Measurements from ENCODE around the gene EIF5. TPM values are rescaled to one million over a fixed set of nuclear protein-coding genes. Genes with fewer than 3 reads are reported as not detected.

The EIF5 gene
- total RNA-seq, 1 donor from 2014 or later = 274 TPM

GRCh38 chr14:103288076-103288766 lies 45.8 kb upstream of the EIF5 start:
- H3K36me3 Mint-ChIP-seq (ENCODE audit: low read depth) = no peaks in the 10 kb centered on the region
- no peak for DNase-seq
- TF ChIP-seq, protein P1, sequence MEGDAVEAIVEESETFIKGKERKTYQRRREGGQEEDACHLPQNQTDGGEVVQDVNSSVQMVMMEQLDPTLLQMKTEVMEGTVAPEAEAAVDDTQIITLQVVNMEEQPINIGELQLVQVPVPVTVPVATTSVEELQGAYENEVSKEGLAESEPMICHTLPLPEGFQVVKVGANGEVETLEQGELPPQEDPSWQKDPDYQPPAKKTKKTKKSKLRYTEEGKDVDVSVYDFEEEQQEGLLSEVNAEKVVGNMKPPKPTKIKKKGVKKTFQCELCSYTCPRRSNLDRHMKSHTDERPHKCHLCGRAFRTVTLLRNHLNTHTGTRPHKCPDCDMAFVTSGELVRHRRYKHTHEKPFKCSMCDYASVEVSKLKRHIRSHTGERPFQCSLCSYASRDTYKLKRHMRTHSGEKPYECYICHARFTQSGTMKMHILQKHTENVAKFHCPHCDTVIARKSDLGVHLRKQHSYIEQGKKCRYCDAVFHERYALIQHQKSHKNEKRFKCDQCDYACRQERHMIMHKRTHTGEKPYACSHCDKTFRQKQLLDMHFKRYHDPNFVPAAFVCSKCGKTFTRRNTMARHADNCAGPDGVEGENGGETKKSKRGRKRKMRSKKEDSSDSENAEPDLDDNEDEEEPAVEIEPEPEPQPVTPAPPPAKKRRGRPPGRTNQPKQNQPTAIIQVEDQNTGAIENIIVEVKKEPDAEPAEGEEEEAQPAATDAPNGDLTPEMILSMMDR (IDR thresholded peaks at IDR 0.05) = no peak
- ChIA-PET POLR2A (no interaction called here), CTCF (interaction anchor here (0.9 kb wide), 1 partner anchor 183 kb away, joined by 3 read pairs; no protein-coding TSS in a partner anchor)
- intact Hi-C loops (cut with micrococcal nuclease) = no loop called here
- no peak for ATAC-seq (ENCODE audit: low read depth)
- H3K4me3 Mint-ChIP-seq = no peak overlapping the region
- no peak overlapping the region for H3K27ac Mint-ChIP-seq
- H3K9me3 Mint-ChIP-seq = no peaks in the 10 kb centered on the region
- peaks cover 6% of the 10 kb centered on the region for H3K4me1 Mint-ChIP-seq
- H3K27me3 Mint-ChIP-seq = peaks cover 48% of the 10 kb centered on the region

GRCh38 chr14:103290056-103290455 lies 44.0 kb upstream of the EIF5 start:
- TF ChIP-seq, protein P1 (IDR thresholded peaks at IDR 0.05) = no peak
- DNase-seq = no peak
- H3K4me3 Mint-ChIP-seq = no peak overlapping the region
- intact Hi-C loops (cut with micrococcal nuclease) = loop anchor here (5.0 kb wide), 1 partner anchor 103 kb away; no protein-coding TSS in a partner anchor
- H3K36me3 Mint-ChIP-seq (ENCODE audit: low read depth) = no peaks in the 10 kb centered on the region
- CTCF ChIA-PET = interaction anchor here (1.4 to 4.4 kb wide), 2 partner anchors 20 to 185 kb away, joined by 3 to 58 read pairs; no protein-coding TSS in a partner anchor
- H3K4me1 Mint-ChIP-seq = peaks cover 6% of the 10 kb centered on the region
- peaks cover 34% of the 10 kb centered on the region for H3K27me3 Mint-ChIP-seq
- POLR2A ChIA-PET = no interaction called here
- no peaks in the 10 kb centered on the region for H3K9me3 Mint-ChIP-seq
- no peak for ATAC-seq (ENCODE audit: low read depth)
- H3K27ac Mint-ChIP-seq = no peak overlapping the region

DNA sequence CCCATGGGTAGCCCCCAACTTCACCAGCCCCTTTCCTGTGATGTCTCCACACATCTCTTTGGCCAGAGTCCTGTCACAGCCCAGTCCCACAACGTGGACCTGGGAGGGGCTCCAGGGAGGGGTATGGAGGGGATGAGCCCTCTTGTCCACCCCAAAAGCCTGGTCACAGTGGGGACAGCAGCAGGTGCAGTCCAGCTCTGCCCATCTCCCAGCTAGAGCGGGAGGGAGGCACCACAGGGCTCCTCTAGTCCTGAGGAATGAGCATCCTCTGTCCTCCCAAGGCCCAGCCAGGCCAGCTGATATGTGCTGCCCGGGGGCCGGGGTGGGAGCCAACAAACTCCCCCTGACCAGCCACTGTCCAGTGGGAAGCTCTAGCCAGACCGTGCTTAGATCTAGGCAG lies 43.5 kb upstream of the EIF5 start:
- intact Hi-C loops (cut with micrococcal nuclease) = loop anchor here (5.0 kb wide), 1 partner anchor 103 kb away; no protein-coding TSS in a partner anchor
- Mint-ChIP-seq H3K27me3 (peaks cover 31% of the 10 kb centered on the region), H3K4me3 (no peak overlapping the region), H3K9me3 (no peaks in the 10 kb centered on the region), H3K27ac (no peak overlapping the region), H3K36me3 (ENCODE audit: low read depth) (no peaks in the 10 kb centered on the region), H3K4me1 (peaks cover 6% of the 10 kb centered on the region)
- DNase-seq (no peak), ATAC-seq (ENCODE audit: low read depth) (no peak)
- ChIA-PET CTCF (interaction anchor here (0.6 to 4.4 kb wide), 3 partner anchors 19 to 214 kb away, joined by 3 to 58 read pairs (median 3); no protein-coding TSS in a partner anchor), POLR2A (no interaction called here)
- TF ChIP-seq, protein P1 (IDR thresholded peaks at IDR 0.05) = no peak

- peaks cover 6% of the 10 kb centered on the region for H3K4me1 Mint-ChIP-seq
- ChIA-PET POLR2A (no interaction called here), CTCF (interaction anchor here (0.6 to 4.4 kb wide), 4 partner anchors 19 to 215 kb away, joined by 3 to 58 read pairs (median 3); no protein-coding TSS in a partner anchor)
- no peak for DNase-seq
- H3K36me3 Mint-ChIP-seq (ENCODE audit: low read depth) = no peaks in the 10 kb centered on the region
- H3K9me3 Mint-ChIP-seq = no peaks in the 10 kb centered on the region
- intact Hi-C loops (cut with micrococcal nuclease) = loop anchor here (5.0 kb wide), 1 partner anchor 104 kb away; no protein-coding TSS in a partner anchor
- TF ChIP-seq, protein P1 (IDR thresholded peaks at IDR 0.05) = no peak
- no peak overlapping the region for H3K4me3 Mint-ChIP-seq
- no peak for ATAC-seq (ENCODE audit: low read depth)
- peaks cover 30% of the 10 kb centered on the region for H3K27me3 Mint-ChIP-seq
- no peak overlapping the region for H3K27ac Mint-ChIP-seq
These were observed 43.1 kb upstream of the EIF5 start for GRCh38 chr14:103290961-103291360.
